ENCODE data around the gene GSTCD. TPM values are rescaled to one million over a fixed set of nuclear protein-coding genes. Genes with fewer than 3 reads are reported as not detected.

The GSTCD gene
- total RNA-seq, 1 donor from 2014 or later = 65.3 TPM

- H4K20me1 ChIP-seq (ENCODE audit: low read depth) = peaks cover 4% of the 10 kb centered on the region
Measured at GRCh38 chr4:105710012-105710600, 1.5 kb downstream of the GSTCD start.

DNA sequence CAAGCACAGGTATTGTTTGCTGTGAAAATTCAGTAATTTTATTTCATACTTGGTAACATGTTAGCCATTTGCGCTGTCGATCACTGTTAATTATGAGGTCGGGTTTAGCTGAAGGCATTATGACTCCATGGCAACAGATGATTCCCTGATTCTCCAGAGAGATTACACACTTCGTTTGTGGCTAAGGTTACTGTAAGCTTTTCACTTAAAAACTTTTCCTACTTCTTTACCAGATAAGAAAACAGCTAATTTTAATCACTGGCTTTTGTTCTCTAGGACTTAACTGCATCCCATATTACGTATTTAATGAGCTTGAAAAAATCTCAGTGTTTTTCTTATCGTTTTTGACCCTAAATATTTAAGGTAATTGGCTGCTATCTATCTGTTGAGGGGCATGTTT is 2.1 kb downstream of the GSTCD start:
- H3K9me3 Mint-ChIP-seq = no peaks in the 10 kb centered on the region
- H3K4me3 Mint-ChIP-seq = no peak overlapping the region
- Histone ChIP-seq H4K20me1 (ENCODE audit: low read depth) (peaks cover 4% of the 10 kb centered on the region), H3K4me1 (peaks cover 23% of the 10 kb centered on the region), H3K4me2 (peak overlapping the region; percentile 93), H3K9me3 (ENCODE audit: low read depth) (no peaks in the 10 kb centered on the region), H3K9ac (no peak overlapping the region), H3K4me3 (peak overlapping the region; percentile 78), H3F3A (ENCODE audit: low read depth) (peaks cover 14% of the 10 kb centered on the region), H2AFZ (replicated peaks) (no peak overlapping the region), H3K79me2 (ENCODE audit: low read depth) (peaks cover 93% of the 10 kb centered on the region), H3K36me3 (no peaks in the 10 kb centered on the region), H3K27ac (no peak overlapping the region), H3K27me3 (no peaks in the 10 kb centered on the region)
- H3K4me1 Mint-ChIP-seq = peaks cover 11% of the 10 kb centered on the region
- no peak for DNase-seq (ENCODE audit: low spot score)
- H3K27ac Mint-ChIP-seq = no peak overlapping the region
- TF ChIP-seq EZH2phosphoT487 (IDR thresholded peaks at IDR 0.05) = no peak
- TF ChIP-seq CTCF (IDR thresholded peaks at IDR 0.05) = no peak
- TF ChIP-seq EZH2 (IDR thresholded peaks at IDR 0.05) = no peak
- peaks cover 4% of the 10 kb centered on the region for H3K36me3 Mint-ChIP-seq
- no peaks in the 10 kb centered on the region for H3K27me3 Mint-ChIP-seq (ENCODE audit: insufficient read depth, low read depth)

More at GRCh38 chr4:105710012-105710600, 1.5 kb downstream of the GSTCD start:
- Histone ChIP-seq H3K27me3 (no peaks in the 10 kb centered on the region), H3K79me2 (ENCODE audit: low read depth) (peaks cover 88% of the 10 kb centered on the region), H3K9ac (no peak overlapping the region), H3K9me3 (ENCODE audit: low read depth) (no peaks in the 10 kb centered on the region), H3K4me2 (peak overlapping the region; percentile 93), H3K27ac (no peak overlapping the region), H3K4me3 (peak overlapping the region; percentile 78), H3K36me3 (no peaks in the 10 kb centered on the region), H3F3A (ENCODE audit: low read depth) (peaks cover 14% of the 10 kb centered on the region), H2AFZ (replicated peaks) (no peak overlapping the region), H3K4me1 (peaks cover 23% of the 10 kb centered on the region)
- H3K36me3 Mint-ChIP-seq = peaks cover 6% of the 10 kb centered on the region
- no peaks in the 10 kb centered on the region for H3K27me3 Mint-ChIP-seq (ENCODE audit: insufficient read depth, low read depth)
- TF ChIP-seq CTCF (IDR thresholded peaks at IDR 0.05) = no peak
- no peak for TF ChIP-seq EZH2phosphoT487 (IDR thresholded peaks at IDR 0.05)
- TF ChIP-seq EZH2 (IDR thresholded peaks at IDR 0.05) = no peak
- DNase-seq (ENCODE audit: low spot score) = no peak
- H3K4me3 Mint-ChIP-seq = peak overlapping the region; percentile 94
- H3K4me1 Mint-ChIP-seq = peaks cover 11% of the 10 kb centered on the region
- no peak overlapping the region for H3K27ac Mint-ChIP-seq
- no peaks in the 10 kb centered on the region for H3K9me3 Mint-ChIP-seq

GRCh38 chr4:105712766-105713165 is 4.2 kb downstream of the GSTCD start:
- H3K4me3 Mint-ChIP-seq = no peak overlapping the region
- no peak overlapping the region for H2AFZ ChIP-seq (replicated peaks)
- TF ChIP-seq CTCF (IDR thresholded peaks at IDR 0.05) = no peak
- TF ChIP-seq EZH2 (IDR thresholded peaks at IDR 0.05) = no peak
- no peak for TF ChIP-seq EZH2phosphoT487 (IDR thresholded peaks at IDR 0.05)
- no peaks in the 10 kb centered on the region for H3K9me3 Mint-ChIP-seq
- no peaks in the 10 kb centered on the region for H3K27me3 ChIP-seq
- peaks cover 4% of the 10 kb centered on the region for H4K20me1 ChIP-seq (ENCODE audit: low read depth)
- peaks cover 16% of the 10 kb centered on the region for H3K4me1 ChIP-seq
- no peaks in the 10 kb centered on the region for H3K9me3 ChIP-seq (ENCODE audit: low read depth)
- no peaks in the 10 kb centered on the region for H3K36me3 ChIP-seq
- no peak for DNase-seq (ENCODE audit: low spot score)
- peaks cover 2% of the 10 kb centered on the region for H3K36me3 Mint-ChIP-seq
- no peak overlapping the region for H3K27ac Mint-ChIP-seq
- H3K9ac ChIP-seq = no peak overlapping the region
- H3K4me1 Mint-ChIP-seq = peaks cover 6% of the 10 kb centered on the region
- peaks cover 90% of the 10 kb centered on the region for H3K79me2 ChIP-seq (ENCODE audit: low read depth)
- no peaks in the 10 kb centered on the region for H3K27me3 Mint-ChIP-seq (ENCODE audit: insufficient read depth, low read depth)
- no peak overlapping the region for H3K4me2 ChIP-seq
- no peak overlapping the region for H3K4me3 ChIP-seq
- H3F3A ChIP-seq (ENCODE audit: low read depth) = peaks cover 14% of the 10 kb centered on the region
- H3K27ac ChIP-seq = no peak overlapping the region

Data from neural progenitor cell (in vitro differentiated cells).